H1 (cell line): ENCODE data around the gene SIGLEC10. TPM values are rescaled to one million over a fixed set of nuclear protein-coding genes. Genes with fewer than 3 reads are reported as not detected.
"Not testable (repeated sequence)": the region's sequence is repeated elsewhere in the genome, so short reads cannot be mapped to it uniquely, and the experiment has no call there.

Experiments used
- CTCF ChIA-PET: fragments of 300-600 bp; sonication (Branson Sonifier 250); formaldehyde crosslinking; loops from one replicate; lab custom pipeline; 2021; ENCODE audit not compliant: partially characterized antibody; lab: Charles Lee
- POLR2A ChIA-PET: fragments of 300-600 bp; sonication (Branson Sonifier 250); formaldehyde crosslinking; loops from one replicate; lab custom pipeline; 2021; ENCODE audit warnings: inconsistent platforms; ENCODE audit not compliant: partially characterized antibody; lab: Charles Lee
- DNase-seq, 2 experiments: peaks; one replicate each; pipeline versions ENCODE4 v3.0.0 to v3.0.0-alpha.2; 2010 to 2022; ENCODE audit warnings: low spot score in 2 of 2, low read depth in 1 of 2, mixed read lengths in 1 of 2
- FAIRE-seq: peaks from 2 replicates; lab custom pipeline; 2011; peaks lifted over from hg19 to GRCh38; lab: Jason Lieb, UNC
- H2AFZ ChIP-seq: 2 replicates; pipeline ENCODE4 v1.8.1; 2012; ENCODE audit warnings: low read length, inconsistent platforms
- H2AK5ac ChIP-seq: 2 replicates; pipeline ENCODE4 v1.6.1; 2013; ENCODE audit warnings: low read depth, low read length
- H2BK120ac ChIP-seq: replicated peaks from 2 replicates; pipeline ENCODE3; 2013; ENCODE audit warnings: low read depth, low read length, inconsistent platforms
- H2BK12ac ChIP-seq: 2 replicates; pipeline ENCODE4 v1.6.1; 2013; ENCODE audit warnings: low read depth, low read length
- H2BK15ac ChIP-seq: 2 replicates; pipeline ENCODE4 v1.6.1; 2013; ENCODE audit warnings: low read length
- H2BK20ac ChIP-seq: 2 replicates; pipeline ENCODE4 v1.6.1; 2013; ENCODE audit warnings: low read length
- H2BK5ac ChIP-seq: 2 replicates; pipeline ENCODE4 v1.6.1; 2013; ENCODE audit warnings: low read depth, low read length
- H3K14ac ChIP-seq: 2 replicates; pipeline ENCODE4 v1.6.1; 2013; ENCODE audit warnings: inconsistent platforms; ENCODE audit not compliant: insufficient read length
- H3K18ac ChIP-seq: 2 replicates; pipeline ENCODE4 v1.6.1; 2013; ENCODE audit warnings: low read length; ENCODE audit errors: extremely low read depth
- H3K23ac ChIP-seq: 2 replicates; pipeline ENCODE4 v1.6.1; 2013; ENCODE audit warnings: inconsistent platforms; ENCODE audit not compliant: insufficient read length
- H3K23me2 ChIP-seq: 2 replicates; pipeline ENCODE4 v1.6.1; 2013; ENCODE audit warnings: low read depth, low read length
- H3K27ac ChIP-seq: 2 replicates; pipeline ENCODE4 v1.6.1; 2011; ENCODE audit warnings: low read depth, low read length, inconsistent platforms
- H3K27me3 ChIP-seq, 4 experiments: replicated peaks in 1 of 4; 1 replicate in 1 of 4; 2 replicates in 3 of 4; pipeline versions ENCODE4 v1.6.1 to v1.8.1; 2011 to 2013; ENCODE audit warnings: low read length in 3 of 4, mild to moderate bottlenecking in 3 of 4, inconsistent platforms in 2 of 4, mixed read lengths in 2 of 4, moderate library complexity in 1 of 4; ENCODE audit not compliant: control insufficient read depth in 3 of 4, insufficient read depth in 3 of 4; ENCODE audit errors: extremely low read depth in 1 of 4
- H3K36me3 ChIP-seq, 4 experiments: 2 replicates each; pipeline versions ENCODE4 v1.6.1 to v1.8.1; 2011 to 2013; ENCODE audit warnings: mild to moderate bottlenecking in 4 of 4, low read length in 3 of 4, moderate library complexity in 2 of 4, control low read depth in 1 of 4, inconsistent platforms in 1 of 4; ENCODE audit not compliant: insufficient read depth in 4 of 4, control insufficient read depth in 2 of 4
- H3K4ac ChIP-seq: replicated peaks from 2 replicates; pipeline ENCODE3; 2013; ENCODE audit warnings: low read length, low read depth, mixed read lengths, inconsistent platforms; ENCODE audit not compliant: insufficient read length
- H3K4me1 ChIP-seq, 4 experiments: replicated peaks in 1 of 4; 1 replicate in 1 of 4; 2 replicates in 3 of 4; pipeline versions ENCODE4 v1.6.1 to v1.8.1; 2011 to 2013; ENCODE audit warnings: low read length in 3 of 4, inconsistent platforms in 2 of 4, mixed read lengths in 1 of 4; ENCODE audit not compliant: insufficient read depth in 4 of 4, control insufficient read depth in 3 of 4
- H3K4me2 ChIP-seq, 2 experiments: 2 replicates each; pipeline versions ENCODE4 v1.6.1 to v1.8.1; 2011 to 2013; ENCODE audit warnings: low read depth in 2 of 2, low read length in 2 of 2, control low read depth in 1 of 2, inconsistent platforms in 1 of 2, mild to moderate bottlenecking in 1 of 2; ENCODE audit not compliant: insufficient read depth in 1 of 2
- H3K4me3 ChIP-seq, 4 experiments: fragments of 200-600, 300-600 bp in 1 of 4; sonication (generic), shearing (Covaris generic), sonication (Bioruptor Twin) in 1 of 4; 2 replicates each; pipeline versions ENCODE4 v1.5.1 to v1.8.1; 2011 to 2016; ENCODE audit warnings: low read length in 4 of 4, low read depth in 3 of 4, control low read depth in 2 of 4, inconsistent platforms in 2 of 4, mild to moderate bottlenecking in 2 of 4, mixed read lengths in 1 of 4, moderate library complexity in 1 of 4; ENCODE audit not compliant: insufficient read depth in 2 of 4; ENCODE audit errors: extremely low read depth in 1 of 4
- H3K56ac ChIP-seq: replicated peaks from 2 replicates; pipeline ENCODE3; 2013; ENCODE audit warnings: low read depth, mild to moderate bottlenecking, mixed read lengths, low read length, inconsistent platforms; ENCODE audit not compliant: insufficient read length
- H3K79me1 ChIP-seq: 2 replicates; pipeline ENCODE4 v1.6.1; 2013; ENCODE audit warnings: low read depth, low read length, control low read depth
- H3K79me2 ChIP-seq, 2 experiments: 2 replicates each; pipeline versions ENCODE4 v1.6.1 to v1.8.1; 2012 to 2013; ENCODE audit warnings: low read length in 2 of 2, mild to moderate bottlenecking in 2 of 2, inconsistent platforms in 1 of 2; ENCODE audit not compliant: insufficient read depth in 2 of 2, control insufficient read depth in 1 of 2
- H3K9ac ChIP-seq, 4 experiments: replicated peaks in 1 of 4; 1 replicate in 1 of 4; 2 replicates in 3 of 4; pipeline versions ENCODE4 v1.6.1 to v1.8.1; 2011 to 2013; ENCODE audit warnings: low read depth in 3 of 4, low read length in 3 of 4, control low read depth in 2 of 4, mild to moderate bottlenecking in 2 of 4, moderate library complexity in 2 of 4, inconsistent platforms in 1 of 4; ENCODE audit errors: extremely low read depth in 1 of 4
- H3K9me3 ChIP-seq, 2 experiments: 2 replicates each; pipeline versions ENCODE4 v1.6.1 to v1.8.1; 2012 to 2013; ENCODE audit warnings: mild to moderate bottlenecking in 2 of 2, moderate library complexity in 2 of 2, control low read depth in 1 of 2, inconsistent platforms in 1 of 2, low read depth in 1 of 2, low read length in 1 of 2, mixed read lengths in 1 of 2; ENCODE audit not compliant: insufficient read depth in 2 of 2
- H4K20me1 ChIP-seq, 2 experiments: replicated peaks in 1 of 2; 2 replicates each; pipeline versions ENCODE3 to v1.8.1; 2011 to 2013; ENCODE audit warnings: inconsistent platforms in 2 of 2, low read length in 2 of 2, mild to moderate bottlenecking in 1 of 2; ENCODE audit not compliant: insufficient read depth in 2 of 2, control insufficient read depth in 1 of 2
- H4K5ac ChIP-seq: 2 replicates; pipeline ENCODE4 v1.6.1; 2013; ENCODE audit warnings: low read length, low read depth, mixed read lengths, inconsistent platforms; ENCODE audit not compliant: insufficient read length
- H4K8ac ChIP-seq: 2 replicates; pipeline ENCODE4 v1.8.0; 2013; ENCODE audit warnings: mild to moderate bottlenecking, moderate library complexity, low read length, inconsistent platforms; ENCODE audit not compliant: insufficient read depth; ENCODE audit errors: extremely low read depth
- H4K91ac ChIP-seq: replicated peaks from 2 replicates; pipeline ENCODE3; 2013; ENCODE audit warnings: low read length, mixed read lengths, inconsistent platforms; ENCODE audit not compliant: insufficient read length
- WGBS, 2 experiments: shearing (Covaris generic) in 1 of 2; methylation state at CpG; one replicate each; pipeline versions ENCODE4 v1.1.6 to v1.1.7; 2013 to 2015; ENCODE audit warnings: low lambda C conversion rate in 2 of 2, mixed read lengths in 2 of 2, inconsistent platforms in 1 of 2, low coverage in 1 of 2, missing lambda C conversion rate in 1 of 2; ENCODE audit not compliant: insufficient replicate concordance in 2 of 2, insufficient coverage in 1 of 2, insufficient read length in 1 of 2; ENCODE audit errors: extremely low coverage in 1 of 2, missing lambda C conversion rate in 1 of 2; 5-methylcytosine and 5-hydroxymethylcytosine counted together
- polyA plus RNA-seq, 7 experiments: library from polyadenylated mRNA; depleted of rRNA in 3 of 7; stranded (reverse) in 5 of 7; unstranded in 2 of 7; fragments of >200 nt in 5 of 7; fragments of 200-250 nt in 2 of 7; gene quantifications; 1 replicate in 5 of 7; 2 replicates in 1 of 7; 4 replicates in 1 of 7; pipeline versions ENCODE4 v1.2.1 to v1.2.3, GENCODE V29; 2011 to 2013; ENCODE audit warnings: missing spikeins in 2 of 7, mixed read lengths in 2 of 7
- total RNA-seq: library from RNA; stranded (reverse); fragmentation: NEBNext Ultra II Directional; extraction: Animal tissue kit (Norgen Biotek cat#: 25700); gene quantifications from 2 replicates; pipeline ENCODE4 v1.2.1, GENCODE V29; 2021

The SIGLEC10 gene
- total and polyA plus RNA-seq, 2 of the 8 experiments (the other 6 are each of a cell fraction or from before 2014, with no cell fraction given) = 0.06 TPM; not detected in 1

- not testable (repeated sequence) for H3K23ac ChIP-seq, H2BK20ac ChIP-seq, H2BK120ac ChIP-seq, H3K4me1 ChIP-seq, H3K79me2 ChIP-seq, H3K4me3 ChIP-seq, H4K91ac ChIP-seq, H3K56ac ChIP-seq, H3K27ac ChIP-seq, H2BK15ac ChIP-seq, H4K20me1 ChIP-seq, H2AFZ ChIP-seq, H3K14ac ChIP-seq, H3K36me3 ChIP-seq, H3K4ac ChIP-seq, H4K8ac ChIP-seq, H3K23me2 ChIP-seq, H3K9ac ChIP-seq, H2BK12ac ChIP-seq, H3K27me3 ChIP-seq, DNase-seq, H3K18ac ChIP-seq, H4K5ac ChIP-seq, FAIRE-seq, H3K79me1 ChIP-seq, H2BK5ac ChIP-seq, H3K4me2 ChIP-seq, H2AK5ac ChIP-seq
- WGBS, 2 experiments = 94% methylated on average over 9 of the region's 9 CpGs; no CpG with 5 or more reads in 1 of the 2 experiments
- POLR2A ChIA-PET = interaction anchor here (1.0 to 1.5 kb wide), 2 partner anchors 9 to 38 kb away, joined by 3 read pairs; no protein-coding TSS in a partner anchor
- peaks cover 10 to 13% of the 10 kb centered on the region in 2 experiments for H3K9me3 ChIP-seq
- CTCF ChIA-PET = interaction anchor here (0.7 to 7.0 kb wide), 23 partner anchors 9 to 576 kb away, joined by 3 to 74 read pairs (median 4); partner anchors contain the start of genes ETFB, NKG7 and SIGLEC10
Measured at GRCh38 chr19:51397453-51397852, 20.0 kb downstream of the SIGLEC10 start.
